Measurements from ENCODE around the gene AGBL4.
"Not testable (repeated sequence)": the region's sequence is repeated elsewhere in the genome, so short reads cannot be mapped to it uniquely, and the experiment has no call there.

The AGBL4 gene

GRCh38 chr1:48548985-48549384 lies 1474.8 kb downstream of the AGBL4 start:
- DNase-seq (ENCODE audit: low read depth in 2 of 2), result no peak

DNA sequence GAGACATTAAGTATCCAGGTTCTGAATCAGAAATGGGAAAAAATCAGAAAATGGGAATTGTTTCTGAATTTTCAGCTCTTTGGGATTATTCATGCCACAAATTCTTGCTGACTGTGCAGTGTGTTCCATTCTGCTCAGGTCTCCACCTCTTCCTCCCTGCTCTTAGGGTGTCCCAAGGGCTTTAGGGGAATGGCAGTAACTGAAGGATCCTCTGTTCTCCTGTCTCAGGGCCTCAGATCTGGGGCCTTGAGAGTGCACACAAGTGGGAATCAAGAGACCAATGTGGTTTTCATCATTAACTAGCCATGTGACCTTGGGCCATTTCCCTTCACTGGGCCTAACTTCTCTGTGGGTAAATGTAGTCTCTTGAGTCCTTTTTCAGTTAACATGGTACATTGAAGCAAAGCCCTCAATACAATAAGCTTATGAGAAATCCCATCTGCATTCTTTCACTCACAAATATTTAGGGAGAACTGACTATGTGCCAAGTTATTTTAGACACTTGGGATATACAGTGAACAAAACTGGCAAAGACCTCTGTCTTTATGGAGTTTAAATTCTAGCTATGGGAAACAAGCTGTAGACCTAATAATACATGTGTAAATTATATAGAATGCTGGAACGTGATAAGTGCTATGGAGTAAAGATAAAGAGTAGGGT lies 1476.1 kb downstream of the AGBL4 start:
- DNase-seq (ENCODE audit: low read depth in 2 of 2), result no peak

- no peak for DNase-seq (ENCODE audit: low read depth in 2 of 2)
Measured at GRCh38 chr1:48543854-48544253, 1479.9 kb downstream of the AGBL4 start.

DNA sequence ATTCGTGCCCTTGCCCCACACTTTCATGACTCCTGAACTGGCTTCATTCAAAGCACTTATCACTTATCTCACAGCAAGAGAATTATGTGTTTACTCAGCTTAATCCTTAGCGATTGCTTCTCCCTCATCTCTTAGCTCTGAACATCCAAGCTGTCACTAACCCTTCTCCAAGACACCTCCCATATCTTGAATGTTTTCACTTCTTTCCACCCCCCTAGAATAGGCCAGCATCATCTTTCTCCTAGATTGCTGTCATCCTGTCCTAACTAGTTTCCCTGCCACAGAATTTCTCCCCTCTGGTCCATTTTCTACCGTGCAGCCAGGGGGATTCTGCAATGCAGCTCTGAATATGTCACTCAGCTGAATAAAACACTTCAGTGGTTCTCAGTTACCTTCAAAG lies 1483.2 kb downstream of the AGBL4 start:
- DNase-seq (ENCODE audit: low read depth in 2 of 2), result no peak

DNA sequence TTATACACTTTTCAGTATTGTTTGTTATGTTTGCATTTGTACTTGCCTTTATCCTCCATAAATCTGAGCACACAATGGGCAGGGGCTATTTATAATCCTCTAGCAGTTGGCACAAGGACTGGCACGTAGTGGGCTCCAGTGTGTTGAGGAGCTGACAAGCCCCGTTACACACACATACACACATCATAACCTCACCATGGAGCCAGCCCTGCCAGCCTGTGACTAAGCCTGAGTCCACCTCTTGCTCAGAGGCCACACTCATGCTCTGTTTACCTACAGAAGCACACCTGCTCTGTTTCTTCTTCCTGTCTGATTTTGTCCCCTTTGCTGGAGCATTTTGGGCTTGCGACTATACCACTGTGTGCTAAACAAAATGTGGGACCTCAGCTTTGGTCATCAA lies 1487.3 kb downstream of the AGBL4 start:
- no peak for DNase-seq (ENCODE audit: low read depth in 2 of 2)

DNA sequence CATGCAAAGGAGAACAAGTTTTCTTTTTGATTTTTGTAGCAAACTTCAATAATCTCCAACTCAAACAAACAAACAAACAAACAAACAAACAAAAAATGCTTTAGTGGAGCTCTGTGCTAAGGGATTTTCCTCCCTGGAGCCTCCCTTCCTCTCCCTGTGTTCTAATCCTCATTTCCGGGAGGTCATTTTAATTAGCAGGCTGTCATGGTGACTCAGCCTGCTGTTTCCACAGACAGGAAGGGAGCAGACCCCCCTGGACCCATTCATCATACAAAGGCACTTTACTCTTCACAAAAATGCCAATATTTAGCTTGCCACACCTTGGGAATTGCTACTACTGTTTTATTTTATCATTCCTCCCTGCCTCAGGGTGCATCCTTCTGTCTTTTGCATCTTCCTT lies 1490.8 kb downstream of the AGBL4 start:
- DNase-seq (ENCODE audit: low read depth in 2 of 2), result no peak

DNA sequence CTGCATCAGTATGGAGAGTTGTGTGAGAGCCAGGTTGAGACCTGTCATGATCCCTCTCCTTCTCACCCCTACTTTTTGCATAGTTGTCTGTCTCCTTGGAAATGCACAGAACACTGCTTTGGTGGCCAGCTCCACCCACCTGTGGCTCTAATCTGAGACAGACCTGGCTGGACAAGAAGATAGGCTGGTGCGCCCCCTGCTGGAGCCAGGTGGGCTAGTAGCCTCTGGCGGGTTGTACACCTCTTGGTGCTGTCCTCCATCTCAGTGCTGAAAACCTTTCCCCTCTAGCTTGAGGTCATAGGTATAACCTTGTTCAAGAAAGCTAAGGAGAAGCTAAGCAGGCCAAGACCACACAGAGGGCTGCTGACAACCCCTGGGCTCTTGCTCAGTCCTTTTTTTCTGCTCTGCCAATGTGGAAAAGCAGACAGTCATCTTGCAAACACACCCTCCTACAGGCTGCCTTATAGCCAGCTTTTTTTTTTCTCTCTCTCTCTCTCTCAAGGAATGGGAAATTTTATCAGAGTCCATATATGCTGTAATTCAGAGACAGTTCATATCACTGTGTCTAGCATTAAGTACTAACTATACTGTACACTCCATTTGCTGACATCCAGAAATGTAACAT lies 1492.9 kb downstream of the AGBL4 start:
- peak; percentile 32 to 62 for DNase-seq (ENCODE audit: low read depth in 2 of 2)

GRCh38 chr1:48527051-48527450 lies 1496.7 kb downstream of the AGBL4 start:
- no peak for DNase-seq (ENCODE audit: low read depth in 2 of 2)

DNA sequence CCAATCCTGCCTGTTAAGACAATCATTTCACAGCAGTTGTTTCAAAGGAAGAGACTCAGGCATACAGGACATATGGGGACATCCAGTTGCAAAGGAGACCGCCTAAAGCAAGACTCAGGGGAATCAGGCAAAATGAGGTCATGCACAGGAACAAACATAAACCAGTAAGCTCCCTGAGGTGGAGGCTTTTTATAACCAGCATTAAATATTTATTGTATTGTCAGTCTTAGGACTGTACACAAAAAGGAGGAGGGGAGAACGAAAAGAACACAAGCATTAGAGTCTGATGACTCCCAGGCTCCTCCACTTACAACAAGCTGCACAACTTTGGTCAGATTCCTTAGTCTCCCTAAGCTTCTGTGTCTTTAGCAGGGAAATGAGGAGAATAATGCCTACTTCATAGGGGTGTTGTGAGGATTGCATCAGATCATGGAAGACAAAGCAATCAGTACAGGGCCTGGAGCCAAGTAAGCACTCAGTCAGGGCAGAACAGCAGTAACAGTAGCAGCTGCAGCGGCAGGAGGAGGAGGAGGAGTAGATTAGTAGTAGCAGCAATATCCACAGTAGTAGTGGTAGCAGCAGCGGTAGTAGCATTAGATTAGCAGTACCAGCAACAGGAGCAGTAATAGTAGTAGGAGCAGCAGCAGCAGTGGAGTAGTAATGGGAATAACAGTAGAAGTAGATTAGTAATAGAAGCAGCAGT lies 1497.6 kb downstream of the AGBL4 start:
- DNase-seq (ENCODE audit: low read depth in 2 of 2), result no peak

- DNase-seq (ENCODE audit: low read depth in 2 of 2), result no peak
Measured at GRCh38 chr1:48524892-48525467, 1498.8 kb downstream of the AGBL4 start.

GRCh38 chr1:48523558-48523957 lies 1500.2 kb downstream of the AGBL4 start:
- DNase-seq (ENCODE audit: low read depth in 2 of 2), result no peak

DNA sequence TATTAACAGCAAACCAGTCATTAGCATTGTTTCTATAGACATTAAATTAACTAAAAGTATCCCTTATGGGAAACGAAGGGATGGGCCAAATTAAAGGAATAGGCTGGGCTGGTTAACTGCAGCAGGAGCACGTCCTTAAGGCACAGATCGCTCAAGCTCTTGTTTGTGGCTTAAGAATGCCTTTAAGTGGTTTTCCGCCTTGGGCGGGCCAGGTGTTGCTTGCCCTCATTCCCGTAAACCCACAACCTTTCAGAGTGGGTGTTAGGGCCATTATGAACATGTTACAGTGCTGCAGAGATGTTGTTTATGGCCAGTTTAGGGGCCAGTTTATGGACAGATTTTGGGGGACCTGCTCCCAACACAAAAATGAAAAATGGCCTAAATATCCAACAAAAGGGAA lies 1503.9 kb downstream of the AGBL4 start:
- not testable (repeated sequence) for DNase-seq (ENCODE audit: low read depth in 2 of 2)

DNA sequence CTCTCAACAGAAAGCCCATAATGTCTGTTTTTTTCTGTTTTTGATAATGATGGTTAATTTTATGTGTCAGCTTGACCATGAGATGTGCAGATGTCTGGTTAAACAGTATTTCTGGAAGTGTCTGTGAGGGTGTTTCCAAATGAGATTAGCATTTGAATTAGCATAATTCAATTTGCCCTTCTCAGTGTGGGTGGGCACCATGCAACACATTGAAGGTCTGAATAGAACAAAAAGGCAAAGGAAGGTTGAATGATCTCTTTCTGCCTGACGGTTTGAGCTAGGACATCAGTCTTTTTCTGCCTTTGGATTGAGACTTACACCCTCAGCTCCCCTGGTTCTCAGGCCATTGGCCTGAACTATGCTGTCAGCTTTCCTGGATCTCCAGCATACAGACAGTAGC lies 1516.9 kb downstream of the AGBL4 start:
- DNase-seq (ENCODE audit: low read depth in 2 of 2), result no peak

DNA sequence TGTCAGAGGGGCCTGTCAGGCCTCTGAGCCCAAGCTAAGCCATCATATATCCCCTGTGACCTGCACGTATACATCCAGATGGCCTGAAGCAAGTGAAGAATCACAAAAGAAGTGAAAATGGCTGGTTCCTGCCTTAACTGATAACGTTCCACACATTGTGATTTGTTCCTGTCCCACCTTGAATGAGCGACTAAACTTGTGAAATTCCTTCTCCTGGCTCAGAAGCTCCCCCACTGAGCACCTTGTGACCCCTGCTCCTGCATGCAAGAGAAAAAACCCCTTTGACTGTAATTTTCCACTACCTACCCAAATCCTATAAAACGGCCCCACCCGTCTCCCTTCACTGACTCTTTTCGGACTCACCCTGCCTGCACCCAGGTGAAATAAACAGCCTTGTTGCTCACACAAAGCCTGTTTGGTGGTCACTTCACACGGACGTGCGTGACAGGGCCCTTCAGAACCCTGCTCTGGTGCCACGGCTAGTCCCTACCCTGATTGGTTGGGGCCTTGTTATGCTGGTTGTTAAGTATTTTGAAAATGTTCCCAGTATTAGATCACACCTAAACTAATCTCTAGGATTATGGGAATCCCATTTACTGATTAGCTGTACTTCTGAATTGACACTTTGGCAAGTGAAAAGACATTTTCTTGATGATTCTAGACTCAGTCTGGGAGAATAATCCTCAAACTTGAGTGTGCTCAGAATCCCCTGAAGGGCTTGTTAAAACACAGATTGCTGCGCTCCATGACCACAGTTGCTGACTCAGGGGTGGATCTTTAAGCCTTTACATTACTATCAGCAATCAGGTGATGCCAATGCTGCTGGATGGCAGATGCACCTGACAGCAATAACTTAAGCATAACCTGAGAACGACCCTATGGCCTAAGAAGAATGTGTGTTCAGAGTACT lies 1523.0 kb downstream of the AGBL4 start:
- DNase-seq (ENCODE audit: low read depth in 2 of 2), result no peak

GRCh38 chr1:48499211-48499735 lies 1524.5 kb downstream of the AGBL4 start:
- DNase-seq (ENCODE audit: low read depth in 2 of 2), result no peak

GRCh38 chr1:48498096-48498791 lies 1525.5 kb downstream of the AGBL4 start:
- peak; percentile 68 for DNase-seq (ENCODE audit: low read depth in 2 of 2)

DNA sequence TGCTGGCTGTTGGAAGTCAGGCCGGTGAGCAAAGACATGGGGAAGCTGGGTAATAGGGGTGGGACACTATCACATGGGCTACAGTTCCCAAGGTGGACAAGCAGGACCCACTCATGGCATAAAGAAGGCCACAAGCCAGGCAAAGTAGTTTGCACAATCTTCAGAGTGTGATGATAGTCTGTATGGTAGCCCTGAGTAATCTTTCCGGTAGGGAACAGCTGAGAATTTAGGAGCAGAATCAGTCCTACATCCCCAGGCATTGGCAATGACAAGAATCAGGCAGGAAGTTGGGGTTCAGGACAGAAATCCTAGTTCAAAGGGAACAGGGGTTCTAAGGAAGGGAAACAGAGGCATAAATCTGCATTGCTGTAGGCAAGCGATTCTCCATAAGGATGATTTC lies 1527.8 kb downstream of the AGBL4 start:
- DNase-seq (ENCODE audit: low read depth in 2 of 2), result no peak

DNA sequence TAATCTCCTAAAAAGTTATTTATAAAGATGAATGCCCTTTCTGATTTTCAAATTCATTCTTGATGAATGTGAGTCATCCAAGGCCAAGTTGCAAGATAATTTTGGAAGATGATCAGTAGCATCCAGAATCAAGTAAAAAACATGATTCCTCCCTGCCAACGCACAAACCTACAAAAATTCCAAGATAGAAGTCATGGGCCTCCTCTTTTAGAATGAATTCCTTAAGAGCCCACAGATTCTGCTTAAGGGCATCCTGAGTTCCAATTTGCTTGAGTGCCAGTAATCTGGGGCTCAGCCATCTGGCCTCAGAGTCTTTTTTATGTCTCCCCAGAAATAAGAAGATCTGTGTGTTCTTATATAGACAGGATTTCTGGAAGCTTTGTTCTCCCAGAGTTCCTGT lies 1528.6 kb downstream of the AGBL4 start:
- DNase-seq (ENCODE audit: low read depth in 2 of 2), result no peak

GRCh38 chr1:48493970-48494769 lies 1529.6 kb downstream of the AGBL4 start:
- DNase-seq (ENCODE audit: low read depth in 2 of 2), result no peak

GRCh38 chr1:48493041-48493440 lies 1530.7 kb downstream of the AGBL4 start:
- no peak for DNase-seq (ENCODE audit: low read depth in 2 of 2)
